ENCODE results near the gene TEX10. TPM values are rescaled to one million over a fixed set of nuclear protein-coding genes. Genes with fewer than 3 reads are reported as not detected.

Gene TEX10
- polyA plus RNA-seq, 1 donor (not counting 4 experiments of a cell fraction or from before 2014, with no cell fraction given) = 50.7 TPM

DNA sequence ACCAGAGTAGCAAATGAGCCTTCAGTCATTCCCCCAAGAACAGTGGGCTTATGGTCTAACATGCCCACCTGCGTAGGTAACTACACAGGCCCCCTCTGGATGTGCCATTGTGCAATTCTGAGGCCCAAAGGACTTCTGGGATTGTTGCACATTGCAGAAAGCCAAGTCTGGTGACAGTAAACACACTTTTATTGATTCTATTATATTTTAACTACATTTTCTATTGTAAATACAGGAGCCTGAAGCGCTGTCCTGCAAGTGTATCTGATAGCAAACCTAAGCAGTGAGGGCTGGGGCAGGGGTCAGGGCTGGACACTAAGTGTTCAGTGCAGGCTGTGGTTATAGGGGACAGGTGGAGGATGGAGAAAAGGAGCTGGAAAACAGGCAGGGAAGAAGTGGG lies 57.5 kb downstream of the TEX10 start:
- H3K27me3 ChIP-seq (ENCODE audit: control insufficient read depth, extremely low read depth, insufficient read depth, low read length) = no peaks in the 10 kb centered on the region
- no peak overlapping the region for H2AFZ ChIP-seq (ENCODE audit: control insufficient read depth, low read length)
- H3K27ac ChIP-seq (ENCODE audit: control insufficient read depth, insufficient read depth, low read length) = no peak overlapping the region
- no peak for TF ChIP-seq EZH2 (IDR thresholded peaks at IDR 0.05; ENCODE audit: low read length)
- no peak for TF ChIP-seq CTCF (optimal IDR thresholded peaks at IDR 0.05 in 1 of 3, IDR thresholded peaks at IDR 0.05 in 1 of 3, conservative IDR thresholded peaks at IDR 0.05 in 1 of 3; ENCODE audit: extremely low read depth in 1 of 3, insufficient read depth in 2 of 3, low read length in 3 of 3)
- H3K79me2 ChIP-seq (ENCODE audit: control insufficient read depth, insufficient read depth, low read length) = no peaks in the 10 kb centered on the region
- H3K4me3 ChIP-seq (ENCODE audit: control insufficient read depth in 2 of 3, extremely low read depth in 1 of 3, insufficient read depth in 2 of 3, low read depth in 1 of 3, low read length in 3 of 3) = no peak overlapping the region
- H3K36me3 ChIP-seq (ENCODE audit: control insufficient read depth in 2 of 2, extremely low read depth in 1 of 2, insufficient read depth in 2 of 2, low read length in 2 of 2) = peaks cover 8 to 22% of the 10 kb centered on the region in 2 experiments
- FAIRE-seq (no peak), DNase-seq (ENCODE audit: low read depth, low spot score) (no peak)
- no peaks in the 10 kb centered on the region for H3K9me3 ChIP-seq (ENCODE audit: control insufficient read depth, low read depth, low read length)
- no peaks in the 10 kb centered on the region for H3K4me1 ChIP-seq (ENCODE audit: control insufficient read depth, extremely low read depth, insufficient read depth, low read length)
- dilution Hi-C loops (cut with MboI; ENCODE audit: extremely low pct_ligation_motif_present, low sequenced_read_pairs) = no loop called here
- H3K9ac ChIP-seq (ENCODE audit: control insufficient read depth, extremely low read depth, insufficient read depth, low read length) = no peak overlapping the region
- no peaks in the 10 kb centered on the region for H4K20me1 ChIP-seq (ENCODE audit: control insufficient read depth, extremely low read depth, insufficient read depth, low read length)
- no peak overlapping the region for H3K4me2 ChIP-seq (ENCODE audit: control insufficient read depth, extremely low read depth, insufficient read depth, low read depth, low read length)
- no peaks in the 10 kb centered on the region for H3K9me1 ChIP-seq (ENCODE audit: control insufficient read depth, extremely low read depth, insufficient read depth, low read length)

DNA sequence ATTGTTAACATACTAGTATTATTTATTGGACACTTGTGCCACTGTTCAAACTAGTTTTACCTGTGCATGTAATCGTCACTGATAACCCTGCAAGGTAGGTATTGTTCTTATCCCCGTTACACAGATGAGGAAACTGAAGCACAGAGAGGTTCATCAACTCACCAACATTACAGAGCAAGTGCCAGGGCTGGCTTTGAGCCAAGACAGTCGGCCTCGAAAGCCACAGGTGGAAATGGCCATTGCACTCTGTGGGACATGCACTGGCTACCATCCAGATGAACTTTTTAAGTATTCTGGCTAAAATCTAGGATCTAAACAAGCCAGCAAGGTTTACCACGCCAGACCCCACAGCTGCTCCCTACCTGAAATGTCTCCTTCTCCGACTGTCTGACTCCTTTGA lies 57.9 kb downstream of the TEX10 start:
- H3K79me2 ChIP-seq (ENCODE audit: control insufficient read depth, insufficient read depth, low read length) = no peaks in the 10 kb centered on the region
- H3K4me1 ChIP-seq (ENCODE audit: control insufficient read depth, extremely low read depth, insufficient read depth, low read length) = no peaks in the 10 kb centered on the region
- FAIRE-seq (no peak), DNase-seq (ENCODE audit: low read depth, low spot score) (no peak)
- no peak for TF ChIP-seq CTCF (optimal IDR thresholded peaks at IDR 0.05 in 1 of 3, IDR thresholded peaks at IDR 0.05 in 1 of 3, conservative IDR thresholded peaks at IDR 0.05 in 1 of 3; ENCODE audit: extremely low read depth in 1 of 3, insufficient read depth in 2 of 3, low read length in 3 of 3)
- no peak for TF ChIP-seq EZH2 (IDR thresholded peaks at IDR 0.05; ENCODE audit: low read length)
- no peaks in the 10 kb centered on the region for H3K9me1 ChIP-seq (ENCODE audit: control insufficient read depth, extremely low read depth, insufficient read depth, low read length)
- H3K9ac ChIP-seq (ENCODE audit: control insufficient read depth, extremely low read depth, insufficient read depth, low read length) = no peak overlapping the region
- no peak overlapping the region for H2AFZ ChIP-seq (ENCODE audit: control insufficient read depth, low read length)
- no peaks in the 10 kb centered on the region for H3K27me3 ChIP-seq (ENCODE audit: control insufficient read depth, extremely low read depth, insufficient read depth, low read length)
- no peaks in the 10 kb centered on the region for H3K9me3 ChIP-seq (ENCODE audit: control insufficient read depth, low read depth, low read length)
- H3K36me3 ChIP-seq (ENCODE audit: control insufficient read depth in 2 of 2, extremely low read depth in 1 of 2, insufficient read depth in 2 of 2, low read length in 2 of 2) = peaks cover 8 to 22% of the 10 kb centered on the region in 2 experiments
- H3K4me3 ChIP-seq (ENCODE audit: control insufficient read depth in 2 of 3, extremely low read depth in 1 of 3, insufficient read depth in 2 of 3, low read depth in 1 of 3, low read length in 3 of 3) = no peak overlapping the region
- dilution Hi-C loops (cut with MboI; ENCODE audit: extremely low pct_ligation_motif_present, low sequenced_read_pairs) = no loop called here
- no peak overlapping the region for H3K4me2 ChIP-seq (ENCODE audit: control insufficient read depth, extremely low read depth, insufficient read depth, low read depth, low read length)
- no peak overlapping the region for H3K27ac ChIP-seq (ENCODE audit: control insufficient read depth, insufficient read depth, low read length)
- no peaks in the 10 kb centered on the region for H4K20me1 ChIP-seq (ENCODE audit: control insufficient read depth, extremely low read depth, insufficient read depth, low read length)

All from keratinocyte (primary cell).